Epithelial cell of proximal tubule (primary cell): Measurements from ENCODE around the gene CELF4. TPM values are rescaled to one million over a fixed set of nuclear protein-coding genes. Genes with fewer than 3 reads are reported as not detected.
A peak's percentile ranks its signal among the peaks of the same experiment; 100 is the strongest.

Experiments used
- DNase-seq: peaks from one replicate; pipeline ENCODE4 v3.0.0-alpha.2; 2011; ENCODE audit warnings: low read depth
- H3K4me3 ChIP-seq: 2 replicates; pipeline ENCODE4 v1.5.1; 2011; ENCODE audit warnings: low read depth, mild to moderate bottlenecking, low read length
- total RNA-seq: library from RNA; depleted of rRNA; stranded (reverse); fragments of >200 nt; gene quantifications from 2 replicates; pipeline ENCODE4 v1.2.3, GENCODE V29; 2015
- TF ChIP-seq, protein P1 (sequence below): conservative IDR thresholded peaks from 2 replicates; pipeline ENCODE4 v1.5.1; 2012; ENCODE audit warnings: low read depth, mild to moderate bottlenecking, low read length

The CELF4 gene
- total RNA-seq, 1 donor from 2014 or later, result not detected

DNA sequence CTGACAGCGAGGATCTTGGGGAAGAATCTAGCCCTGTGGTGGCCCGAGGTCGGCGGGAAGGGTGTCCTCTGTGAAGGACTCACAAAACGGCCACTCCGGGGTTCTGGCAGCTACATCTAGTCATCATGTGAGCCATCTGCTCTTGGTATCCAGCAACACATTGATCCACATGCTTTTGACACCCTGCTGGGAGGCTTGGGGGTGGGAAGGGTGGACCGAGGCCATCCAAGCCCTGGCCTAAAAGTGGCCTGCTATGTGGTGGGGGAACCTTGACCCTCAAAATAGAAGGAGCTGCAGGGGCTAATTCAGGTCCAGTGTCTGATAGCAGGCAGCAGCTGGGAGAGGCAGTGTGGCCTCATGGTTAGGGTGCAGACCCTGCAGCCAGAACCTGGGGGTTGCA, 145.7 kb downstream of the CELF4 start:
- H3K4me3 ChIP-seq, result no peak overlapping the region
- DNase-seq, result no peak
- TF ChIP-seq, protein P1, sequence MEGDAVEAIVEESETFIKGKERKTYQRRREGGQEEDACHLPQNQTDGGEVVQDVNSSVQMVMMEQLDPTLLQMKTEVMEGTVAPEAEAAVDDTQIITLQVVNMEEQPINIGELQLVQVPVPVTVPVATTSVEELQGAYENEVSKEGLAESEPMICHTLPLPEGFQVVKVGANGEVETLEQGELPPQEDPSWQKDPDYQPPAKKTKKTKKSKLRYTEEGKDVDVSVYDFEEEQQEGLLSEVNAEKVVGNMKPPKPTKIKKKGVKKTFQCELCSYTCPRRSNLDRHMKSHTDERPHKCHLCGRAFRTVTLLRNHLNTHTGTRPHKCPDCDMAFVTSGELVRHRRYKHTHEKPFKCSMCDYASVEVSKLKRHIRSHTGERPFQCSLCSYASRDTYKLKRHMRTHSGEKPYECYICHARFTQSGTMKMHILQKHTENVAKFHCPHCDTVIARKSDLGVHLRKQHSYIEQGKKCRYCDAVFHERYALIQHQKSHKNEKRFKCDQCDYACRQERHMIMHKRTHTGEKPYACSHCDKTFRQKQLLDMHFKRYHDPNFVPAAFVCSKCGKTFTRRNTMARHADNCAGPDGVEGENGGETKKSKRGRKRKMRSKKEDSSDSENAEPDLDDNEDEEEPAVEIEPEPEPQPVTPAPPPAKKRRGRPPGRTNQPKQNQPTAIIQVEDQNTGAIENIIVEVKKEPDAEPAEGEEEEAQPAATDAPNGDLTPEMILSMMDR, result no peak

DNA sequence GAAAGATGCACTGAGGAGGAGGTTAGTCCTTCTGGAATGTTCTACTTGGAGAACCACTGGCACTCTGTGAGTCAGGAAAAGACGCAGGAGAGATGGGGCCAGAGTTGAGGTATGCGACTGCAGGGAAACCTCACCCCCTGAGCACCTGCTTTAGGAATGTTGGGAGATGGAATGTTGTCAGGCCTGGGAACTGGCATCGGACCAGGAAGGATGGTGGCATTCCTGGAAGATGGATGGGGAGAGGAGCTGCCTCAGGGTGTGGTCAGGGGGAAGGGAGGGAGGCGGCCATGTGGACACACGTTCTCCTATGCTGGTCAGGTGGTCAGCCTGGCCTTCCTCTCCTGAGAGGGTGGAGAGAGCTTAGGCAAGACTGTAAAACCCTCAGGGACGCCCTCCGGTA, 146.3 kb downstream of the CELF4 start:
- peak; percentile 74 for DNase-seq
- no peak overlapping the region for H3K4me3 ChIP-seq
- TF ChIP-seq, protein P1, result no peak

DNA sequence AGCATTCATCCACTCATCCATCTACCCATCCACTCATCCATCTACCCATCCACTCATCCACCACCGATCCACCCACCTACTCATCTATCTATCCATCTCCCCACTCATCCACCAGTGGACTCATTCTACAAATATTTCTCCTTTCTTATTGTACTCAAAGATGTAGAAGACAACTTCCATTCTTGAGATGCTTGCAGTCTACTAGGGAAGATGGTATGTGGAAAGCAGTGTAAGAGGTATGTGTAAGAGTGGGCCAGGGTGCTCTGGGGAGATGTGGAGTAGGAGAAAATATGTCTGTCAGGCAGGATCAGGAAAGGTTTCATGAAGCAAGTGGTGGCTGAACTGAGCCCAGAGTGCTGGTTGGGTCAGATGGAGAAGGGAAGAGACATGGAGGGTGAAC, 150.8 kb downstream of the CELF4 start:
- TF ChIP-seq, protein P1, result no peak
- no peak for DNase-seq
- H3K4me3 ChIP-seq, result no peak overlapping the region

DNA sequence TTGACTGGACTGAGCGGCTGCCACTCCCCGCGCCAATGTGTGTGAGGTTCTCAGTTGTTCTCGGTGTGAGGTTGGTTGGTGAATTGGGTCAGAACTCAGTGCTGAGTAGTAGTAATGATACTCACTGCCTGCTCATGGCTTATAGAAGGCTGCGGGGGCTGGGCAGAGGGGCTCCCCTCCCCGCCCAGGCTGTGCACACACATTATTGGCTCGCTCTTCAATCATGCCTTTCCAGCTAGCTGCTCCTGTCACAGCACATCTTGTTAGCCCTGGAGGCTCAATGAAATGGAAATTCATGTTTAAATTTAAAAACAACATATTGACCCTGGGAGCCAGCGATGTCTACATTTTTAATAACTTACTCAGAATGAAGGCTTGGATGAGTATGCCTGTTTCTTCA, 152.8 kb downstream of the CELF4 start:
- TF ChIP-seq, protein P1, result no peak
- no peak overlapping the region for H3K4me3 ChIP-seq
- no peak for DNase-seq

DNA sequence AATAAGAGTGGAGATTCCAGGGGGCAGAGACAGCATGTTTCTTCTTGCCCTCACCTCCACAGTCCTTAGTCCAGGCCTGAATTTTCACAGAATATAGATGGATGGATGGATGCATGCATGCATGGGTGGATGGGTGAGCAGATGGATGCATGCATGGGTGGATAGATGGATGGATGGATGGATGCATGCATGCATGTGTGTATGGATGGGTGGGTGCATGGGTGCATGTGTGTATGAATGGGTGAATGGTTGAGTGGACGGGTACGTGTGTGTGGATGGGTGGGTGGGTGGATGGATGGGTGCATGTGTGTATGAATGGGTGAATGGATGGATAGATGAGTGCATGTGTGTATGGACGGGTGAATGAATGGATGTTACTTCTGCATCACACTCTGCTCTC, 153.3 kb downstream of the CELF4 start:
- TF ChIP-seq, protein P1, result no peak
- DNase-seq, result no peak
- no peak overlapping the region for H3K4me3 ChIP-seq

DNA sequence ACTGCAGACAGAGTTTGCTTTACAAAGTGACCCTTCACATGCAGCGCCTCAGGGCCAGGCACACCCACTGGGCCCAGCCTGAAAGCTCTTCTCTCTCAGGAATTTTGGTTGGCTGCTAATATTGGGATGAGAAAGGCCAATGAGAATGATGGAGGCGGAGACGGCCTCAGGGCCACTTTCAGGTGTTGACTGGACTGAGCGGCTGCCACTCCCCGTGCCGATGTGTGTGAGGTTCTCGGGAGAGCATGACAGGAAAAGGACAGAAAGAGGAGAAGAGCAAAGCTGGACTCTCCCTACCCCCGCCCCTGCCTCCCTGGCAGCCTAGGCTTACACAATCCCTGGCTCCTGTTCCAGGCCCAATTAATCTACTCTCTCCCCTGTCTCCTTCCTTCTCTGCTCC, 155.7 kb downstream of the CELF4 start:
- TF ChIP-seq, protein P1, result no peak
- DNase-seq, result no peak
- no peak overlapping the region for H3K4me3 ChIP-seq

DNA sequence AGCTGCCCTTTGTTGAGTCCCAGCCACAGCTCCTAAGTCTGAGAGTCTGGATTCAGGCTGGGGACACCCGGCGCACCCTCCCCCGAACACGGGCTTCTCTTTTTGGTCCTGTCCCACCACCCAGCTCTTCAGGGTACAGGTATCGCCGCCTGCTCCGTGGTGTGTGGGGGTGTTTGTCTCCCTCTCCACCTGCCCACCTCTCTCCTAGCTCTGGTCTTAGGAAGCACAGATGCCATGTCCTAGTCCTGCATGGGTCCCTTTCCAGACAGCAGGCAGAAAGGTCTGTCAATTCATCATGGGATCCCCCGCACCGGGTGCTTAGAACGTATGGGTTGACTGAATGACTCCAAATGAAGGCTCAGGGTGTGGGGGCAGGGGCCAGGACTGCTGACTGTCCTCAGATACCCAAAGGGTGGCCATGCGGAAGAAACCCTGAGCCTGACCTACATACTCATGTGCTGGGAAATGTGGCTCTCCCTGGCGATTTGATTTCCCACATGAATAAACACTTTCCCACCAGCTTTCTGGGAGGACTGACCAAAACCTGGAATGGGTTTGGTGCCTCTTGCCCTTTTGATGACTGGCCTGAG, 156.8 kb downstream of the CELF4 start:
- peak; percentile 69 for DNase-seq
- TF ChIP-seq, protein P1, result no peak
- H3K4me3 ChIP-seq, result no peak overlapping the region
